RCC 7860 (cell line): Measurements from ENCODE around the gene ZYX.

Experiments used
- DNase-seq: peaks from one replicate; pipeline ENCODE4 v3.0.0-alpha.2; 2015; ENCODE audit warnings: low spot score
- FAIRE-seq: peaks from 2 replicates; lab custom pipeline; 2012; peaks lifted over from hg19 to GRCh38; lab: Jason Lieb, UNC

Gene ZYX

GRCh38 chr7:143362131-143363015, 18.8 kb upstream of the ZYX start, which contains the start of gene FAM131B:
Gene FAM131B, minus strand, starts transcription at chr7:143362713. Its CDS starts 110 bp downstream, at chr7:143362603.
- DNase-seq (no peak), FAIRE-seq (no peak)

DNA sequence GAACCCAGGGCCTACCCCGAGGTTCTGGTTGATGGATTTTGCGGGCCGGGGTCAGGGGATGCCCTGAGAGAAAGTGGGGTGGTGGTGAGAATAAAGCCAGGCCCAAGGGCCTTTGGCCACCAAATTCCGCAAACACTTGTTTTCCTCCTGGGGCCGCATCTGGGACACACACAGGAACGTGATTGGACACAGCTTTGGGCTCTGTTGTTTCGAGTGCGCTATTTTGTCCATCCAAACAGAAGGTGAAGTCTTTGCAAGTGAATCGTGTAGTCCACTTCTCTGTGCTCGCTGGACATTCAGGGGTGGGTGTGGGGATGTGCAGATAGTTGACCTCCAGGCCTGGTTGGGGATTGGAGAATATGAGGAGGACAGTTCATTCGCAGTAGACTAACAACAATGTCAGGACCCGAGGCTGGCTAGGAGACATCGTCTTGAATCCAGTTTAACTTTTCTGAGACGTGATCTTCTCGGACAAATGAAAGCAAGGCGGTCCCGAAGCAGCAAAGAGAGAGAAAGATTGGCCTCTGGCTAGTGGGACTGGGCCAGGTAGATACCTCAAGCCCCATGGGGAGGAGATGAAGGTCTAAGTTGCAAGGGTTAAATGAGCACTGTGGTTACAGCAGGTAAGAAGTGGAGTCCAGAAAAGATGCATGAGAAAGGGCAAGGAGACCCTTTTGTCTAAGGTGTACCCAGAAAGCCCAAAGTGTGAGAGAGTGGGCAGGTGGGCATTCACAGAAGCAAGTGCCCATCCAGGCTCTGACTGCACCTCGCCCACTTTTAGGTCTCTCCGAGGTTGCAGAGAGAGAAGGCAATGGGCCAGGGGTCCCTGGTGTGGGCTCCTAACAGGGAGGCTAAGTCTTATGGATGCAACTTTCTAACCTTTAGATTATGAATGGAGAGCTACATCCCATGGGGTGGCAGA, 17.9 kb upstream of the ZYX start:
- FAIRE-seq (no peak), DNase-seq (no peak)

GRCh38 chr7:143367972-143368371, 13.2 kb upstream of the ZYX start:
- peak; percentile 86 for FAIRE-seq
- peak; percentile 87 for DNase-seq

DNA sequence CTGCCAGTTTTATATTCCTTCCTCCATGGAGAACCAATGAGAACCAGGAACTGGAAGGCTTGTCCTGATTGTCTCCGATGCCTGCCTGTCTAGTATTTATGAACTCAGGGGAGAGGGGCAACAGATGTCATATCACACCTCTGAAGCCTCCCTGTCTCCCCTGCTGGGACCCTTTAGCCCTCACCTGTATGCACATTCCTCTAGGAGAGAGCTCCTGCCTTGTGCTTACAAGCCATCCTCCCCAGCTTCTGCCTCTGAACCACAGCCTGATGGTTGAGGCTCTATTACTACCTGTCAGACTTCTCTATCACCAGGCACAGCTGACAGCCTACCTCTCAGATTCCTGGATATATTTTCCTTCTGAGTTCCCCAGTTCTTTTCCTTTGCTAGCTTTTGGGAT, 12.8 kb upstream of the ZYX start:
- DNase-seq: no peak
- FAIRE-seq: no peak

GRCh38 chr7:143369678-143370651, 11.2 kb upstream of the ZYX start:
- FAIRE-seq: no peak

DNA sequence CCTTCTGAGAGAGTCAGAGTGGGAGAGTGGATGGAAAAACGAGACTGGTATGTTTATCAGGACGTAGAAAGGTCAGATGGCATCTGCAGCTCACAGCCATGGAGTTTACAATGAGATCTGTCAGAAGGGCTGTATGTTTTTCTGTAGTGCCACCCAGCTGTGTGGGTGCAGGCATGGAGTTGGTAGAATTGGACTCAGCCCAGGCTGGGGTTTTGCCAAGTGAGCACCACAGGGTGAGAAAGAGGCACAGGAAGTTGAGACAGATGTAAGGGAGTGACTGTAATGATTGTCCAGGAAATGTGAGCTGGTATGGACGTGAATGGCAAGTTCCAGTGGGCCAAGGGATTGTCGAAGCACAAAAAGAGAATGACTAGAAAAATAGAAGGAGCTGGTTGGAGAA, 9.1 kb upstream of the ZYX start:
- no peak for FAIRE-seq
- DNase-seq: peak; percentile 24

More at GRCh38 chr7:143369678-143370651, 11.2 kb upstream of the ZYX start:
- no peak for DNase-seq

- FAIRE-seq (no peak), DNase-seq (no peak)
Measured at GRCh38 chr7:143373255-143373794, 7.8 kb upstream of the ZYX start.

GRCh38 chr7:143374561-143374960, 6.6 kb upstream of the ZYX start:
- no peak for DNase-seq
- no peak for FAIRE-seq

- FAIRE-seq (no peak), DNase-seq (peak; percentile 23)
Measured at GRCh38 chr7:143375298-143376034, 5.7 kb upstream of the ZYX start.

DNA sequence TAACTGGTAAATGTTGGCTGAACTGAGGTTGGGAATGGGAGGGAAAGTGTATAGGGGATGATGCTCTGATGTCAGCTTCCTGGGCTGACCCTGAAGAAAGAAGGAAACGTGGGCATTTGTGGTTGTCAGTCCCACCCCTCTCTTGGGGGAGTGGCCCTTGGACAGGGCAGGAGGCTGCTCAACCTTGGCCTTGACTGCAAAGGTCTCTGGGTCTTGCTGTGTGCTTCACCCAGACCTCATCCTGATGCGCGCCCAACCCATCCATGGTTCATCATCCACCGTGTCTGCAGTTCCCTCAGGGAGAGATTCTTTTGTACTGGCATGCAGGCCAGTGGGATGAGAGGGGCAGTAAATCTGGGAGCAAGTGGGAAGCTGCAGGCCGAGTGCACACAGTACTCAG, 4.7 kb upstream of the ZYX start:
- no peak for DNase-seq
- no peak for FAIRE-seq

GRCh38 chr7:143379611-143380259, 1.4 kb upstream of the ZYX start:
- DNase-seq (no peak), FAIRE-seq (no peak)

- DNase-seq (peak; percentile 70), FAIRE-seq (no peak)
Measured at GRCh38 chr7:143380260-143380645, 892 bp upstream of the ZYX start.

- FAIRE-seq: no peak
- DNase-seq: peak; percentile 22
Measured at GRCh38 chr7:143381427-143382125, 431 bp downstream of the ZYX start.

GRCh38 chr7:143382126-143382790, 1.1 kb downstream of the ZYX start:
- FAIRE-seq (no peak), DNase-seq (no peak)

- no peak for FAIRE-seq
- DNase-seq: no peak
Measured at GRCh38 chr7:143382791-143383641, 1.9 kb downstream of the ZYX start.

GRCh38 chr7:143383642-143383957, 2.5 kb downstream of the ZYX start:
- FAIRE-seq: no peak
- DNase-seq: no peak

DNA sequence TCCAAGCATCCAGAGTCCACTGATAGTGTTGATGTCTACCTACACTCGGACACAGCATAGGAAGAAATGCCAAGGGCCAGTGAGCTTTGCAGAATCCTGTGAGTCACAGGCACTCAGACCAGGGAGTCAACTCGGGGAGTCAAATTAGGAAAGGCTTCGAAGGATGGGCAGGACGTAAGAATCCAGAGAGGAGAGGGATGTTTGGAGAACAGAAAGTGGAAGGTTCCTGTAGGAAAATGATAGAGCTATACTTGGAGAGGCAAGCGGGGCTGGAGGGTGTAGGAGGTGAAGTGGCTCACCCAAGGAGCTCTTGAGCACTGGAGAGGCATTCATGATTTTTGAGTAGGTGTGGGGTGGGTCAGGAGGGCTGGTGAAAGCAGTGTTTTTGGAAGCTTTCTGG, 3.0 kb downstream of the ZYX start:
- no peak for DNase-seq
- FAIRE-seq: no peak
